ENCODE measurements around the gene KCNIP4. TPM values are rescaled to one million over a fixed set of nuclear protein-coding genes. Genes with fewer than 3 reads are reported as not detected.

Gene KCNIP4
- total RNA-seq, 2 experiments from 2014 or later, result not detected

DNA sequence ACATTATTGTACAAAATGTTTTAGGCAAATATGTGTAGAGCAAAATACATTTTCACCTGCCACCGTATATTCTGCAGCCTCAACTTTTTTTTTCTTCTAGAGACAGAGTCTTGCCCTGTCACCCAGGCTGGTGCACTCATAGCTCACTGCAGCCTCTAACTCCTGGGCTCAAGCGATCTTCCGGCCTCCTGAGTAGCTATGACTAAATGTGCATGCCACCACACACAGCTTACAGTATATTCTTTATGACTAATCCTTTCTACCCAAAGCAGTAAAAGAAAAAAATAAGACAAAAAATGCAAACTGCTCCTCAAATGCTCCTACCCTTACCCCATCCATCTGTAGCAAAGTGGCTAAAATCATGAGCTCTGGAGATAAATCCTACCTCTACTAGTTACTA, 426.3 kb downstream of the KCNIP4 start:
- H3K27ac Mint-ChIP-seq, result no peak overlapping the region
- H3K9me3 Mint-ChIP-seq, result peaks cover 5% of the 10 kb centered on the region
- ChIA-PET CTCF (no interaction called here), POLR2A (no interaction called here)
- no peaks in the 10 kb centered on the region for H3K4me1 Mint-ChIP-seq
- no peaks in the 10 kb centered on the region for H3K36me3 Mint-ChIP-seq (ENCODE audit: low read depth)
- H3K4me3 Mint-ChIP-seq, result no peak overlapping the region
- no peak for DNase-seq
- H3K27me3 Mint-ChIP-seq, result no peaks in the 10 kb centered on the region

DNA sequence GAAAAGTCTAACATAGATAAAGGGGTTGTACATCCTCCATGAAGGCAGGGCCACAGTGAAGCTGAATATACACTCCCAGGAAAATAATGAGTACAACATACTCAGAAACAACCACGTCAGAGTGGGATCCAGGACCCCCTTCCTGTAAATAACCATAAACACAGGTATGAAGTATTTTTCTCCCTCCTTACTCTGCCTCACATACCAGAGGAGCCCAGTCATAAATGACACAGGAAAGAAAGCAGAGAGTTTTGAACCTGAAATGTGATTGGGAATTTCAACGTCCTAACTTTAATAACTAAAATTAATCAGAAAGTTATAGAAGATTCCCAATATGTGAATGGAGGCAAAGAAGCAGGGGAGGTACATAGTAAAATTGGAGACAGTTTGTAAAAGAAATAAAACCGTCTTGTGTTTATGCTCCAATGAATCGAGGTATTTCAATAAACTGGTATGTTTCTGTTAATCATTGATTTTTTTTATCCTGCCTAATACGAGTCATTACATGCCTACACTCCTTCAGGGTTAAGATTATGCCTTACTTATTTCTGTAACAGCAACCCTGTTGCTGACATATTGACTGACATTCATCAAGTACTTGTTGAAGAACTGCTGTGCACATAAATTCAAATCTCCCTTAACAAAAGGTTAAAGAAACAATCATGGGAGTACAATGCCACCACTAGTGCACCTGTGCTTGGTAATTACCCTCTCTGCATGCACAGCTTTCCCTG, 431.3 kb downstream of the KCNIP4 start:
- ChIA-PET CTCF (no interaction called here), POLR2A (no interaction called here)
- Mint-ChIP-seq H3K27ac (no peak overlapping the region), H3K4me3 (no peak overlapping the region), H3K36me3 (ENCODE audit: low read depth) (no peaks in the 10 kb centered on the region), H3K27me3 (no peaks in the 10 kb centered on the region), H3K4me1 (no peaks in the 10 kb centered on the region), H3K9me3 (peaks cover 3% of the 10 kb centered on the region)
- DNase-seq, result no peak

DNA sequence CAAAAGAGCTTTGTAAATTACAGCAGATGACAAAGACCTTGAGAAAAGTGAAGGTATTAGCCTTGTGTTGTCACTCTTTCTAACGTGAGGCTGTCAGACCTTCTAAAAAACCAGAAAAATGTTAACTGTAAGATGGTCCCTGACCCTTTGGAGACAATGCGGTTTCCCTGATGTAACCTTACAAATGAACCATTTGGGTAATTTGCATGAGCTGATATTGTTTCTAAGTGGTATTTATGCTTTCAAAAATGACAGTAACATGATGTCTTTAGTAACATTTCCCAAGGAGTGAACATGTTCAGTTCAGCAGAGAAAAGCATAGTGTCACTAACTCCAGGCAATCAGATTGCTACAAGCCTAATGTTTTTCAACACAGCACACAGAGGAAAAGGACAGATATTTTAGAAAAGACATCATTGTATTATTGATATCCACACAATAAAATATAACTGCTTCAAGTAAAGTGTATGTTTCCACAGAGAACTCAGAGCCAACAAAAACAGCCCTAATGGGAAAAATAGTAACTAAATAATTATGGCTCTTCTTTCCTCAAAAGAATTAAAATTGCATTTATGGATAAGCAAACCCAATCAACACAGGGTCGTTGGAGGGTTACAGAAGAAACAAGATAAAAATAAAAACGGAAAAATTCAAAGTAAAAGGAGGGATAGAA, 434.4 kb downstream of the KCNIP4 start:
- ChIA-PET CTCF (no interaction called here), POLR2A (no interaction called here)
- Mint-ChIP-seq H3K4me1 (no peaks in the 10 kb centered on the region), H3K9me3 (peaks cover 3% of the 10 kb centered on the region), H3K27me3 (no peaks in the 10 kb centered on the region), H3K27ac (no peak overlapping the region), H3K36me3 (ENCODE audit: low read depth) (no peaks in the 10 kb centered on the region), H3K4me3 (no peak overlapping the region)
- no peak for DNase-seq

DNA sequence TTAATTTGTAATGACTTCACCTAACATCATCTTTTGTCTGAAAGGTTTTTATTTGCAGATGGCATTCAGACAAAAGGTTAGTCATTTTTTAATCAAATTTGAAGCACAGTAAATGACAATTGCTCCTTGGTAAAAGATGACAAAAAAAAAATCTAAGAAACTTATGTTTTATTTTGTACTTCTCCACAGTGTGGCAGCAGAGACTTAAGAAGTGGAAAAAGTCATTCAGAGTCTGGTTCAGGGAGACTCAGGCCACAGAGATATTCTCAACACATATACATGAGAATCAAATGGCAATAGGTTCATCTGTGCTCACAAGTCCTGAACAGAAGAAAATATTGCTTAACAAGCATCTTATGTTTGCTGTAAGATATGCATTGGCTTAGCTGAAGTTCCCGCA, 436.2 kb downstream of the KCNIP4 start:
- DNase-seq, result no peak
- Mint-ChIP-seq H3K27me3 (no peaks in the 10 kb centered on the region), H3K4me3 (no peak overlapping the region), H3K27ac (no peak overlapping the region), H3K36me3 (ENCODE audit: low read depth) (no peaks in the 10 kb centered on the region), H3K4me1 (no peaks in the 10 kb centered on the region), H3K9me3 (no peaks in the 10 kb centered on the region)
- ChIA-PET CTCF (no interaction called here), POLR2A (no interaction called here)

DNA sequence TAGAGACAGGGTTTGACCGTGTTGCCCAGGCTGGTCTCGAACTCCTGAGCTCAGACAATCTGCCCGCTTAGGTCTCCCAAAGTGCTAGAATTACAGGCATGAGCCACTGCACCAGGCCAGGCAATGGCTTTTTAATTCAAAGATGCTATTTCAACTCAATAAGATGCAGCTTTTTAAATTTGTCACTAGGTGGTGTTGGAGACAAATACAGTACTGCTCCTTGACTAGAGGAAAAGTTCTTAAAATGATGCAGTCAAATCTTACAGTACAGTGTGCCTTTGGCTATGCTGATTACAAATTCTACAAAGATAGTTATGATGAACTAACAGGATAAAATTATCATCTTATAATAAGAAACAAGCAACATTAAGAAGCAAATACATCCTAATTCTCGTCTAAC, 441.1 kb downstream of the KCNIP4 start:
- Mint-ChIP-seq H3K4me1 (no peaks in the 10 kb centered on the region), H3K4me3 (no peak overlapping the region), H3K9me3 (no peaks in the 10 kb centered on the region), H3K27me3 (no peaks in the 10 kb centered on the region), H3K27ac (no peak overlapping the region), H3K36me3 (ENCODE audit: low read depth) (no peaks in the 10 kb centered on the region)
- ChIA-PET POLR2A (no interaction called here), CTCF (no interaction called here)
- DNase-seq, result no peak

DNA sequence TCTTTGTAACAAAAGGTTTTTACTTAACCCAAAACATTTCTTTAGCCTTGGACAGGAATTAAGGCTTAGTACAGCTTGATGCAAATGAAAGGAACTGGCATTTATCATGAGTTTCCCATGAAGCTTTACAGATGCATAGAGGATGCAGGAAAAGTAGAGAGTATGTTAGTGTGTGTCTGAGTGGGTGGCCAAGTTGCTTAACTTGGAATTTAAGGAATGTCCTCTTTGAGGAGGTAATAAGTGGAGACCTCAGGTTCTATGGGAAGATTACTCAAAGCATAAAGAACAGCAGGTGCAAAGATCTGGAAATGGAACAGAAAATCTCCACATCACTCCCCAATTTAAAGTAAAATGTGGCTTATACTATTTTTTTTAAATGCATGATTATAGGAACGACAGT, 457.9 kb downstream of the KCNIP4 start:
- ChIA-PET POLR2A (no interaction called here), CTCF (no interaction called here)
- Mint-ChIP-seq H3K4me1 (no peaks in the 10 kb centered on the region), H3K27me3 (no peaks in the 10 kb centered on the region), H3K27ac (no peak overlapping the region), H3K4me3 (no peak overlapping the region), H3K36me3 (ENCODE audit: low read depth) (no peaks in the 10 kb centered on the region), H3K9me3 (no peaks in the 10 kb centered on the region)
- DNase-seq, result no peak

DNA sequence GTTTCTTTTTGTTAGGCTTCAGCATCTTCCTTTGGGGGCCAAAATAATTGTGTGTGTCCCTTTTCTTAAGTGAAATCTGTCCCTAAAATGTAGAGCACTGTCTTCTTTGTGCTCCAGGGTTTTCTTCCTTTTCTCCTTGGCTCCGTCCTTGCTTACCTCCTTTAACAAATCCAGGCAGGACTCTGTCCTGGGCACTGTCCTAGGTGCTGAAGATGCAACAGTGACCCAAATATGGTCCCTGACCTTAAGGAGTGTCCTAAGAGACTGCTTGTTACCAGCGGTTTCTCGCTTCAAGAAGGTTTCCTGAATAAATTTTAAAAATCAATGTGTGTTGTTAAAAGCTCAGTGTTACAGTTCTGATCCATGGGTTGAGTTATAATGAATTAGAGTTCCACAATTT, 471.8 kb downstream of the KCNIP4 start:
- H3K27me3 Mint-ChIP-seq, result no peaks in the 10 kb centered on the region
- no peak overlapping the region for H3K27ac Mint-ChIP-seq
- H3K9me3 Mint-ChIP-seq, result no peaks in the 10 kb centered on the region
- H3K4me1 Mint-ChIP-seq, result no peaks in the 10 kb centered on the region
- CTCF ChIA-PET, result no interaction called here
- H3K4me3 Mint-ChIP-seq, result no peak overlapping the region
- POLR2A ChIA-PET, result no interaction called here
- H3K36me3 Mint-ChIP-seq (ENCODE audit: low read depth), result no peaks in the 10 kb centered on the region
- DNase-seq, result no peak

DNA sequence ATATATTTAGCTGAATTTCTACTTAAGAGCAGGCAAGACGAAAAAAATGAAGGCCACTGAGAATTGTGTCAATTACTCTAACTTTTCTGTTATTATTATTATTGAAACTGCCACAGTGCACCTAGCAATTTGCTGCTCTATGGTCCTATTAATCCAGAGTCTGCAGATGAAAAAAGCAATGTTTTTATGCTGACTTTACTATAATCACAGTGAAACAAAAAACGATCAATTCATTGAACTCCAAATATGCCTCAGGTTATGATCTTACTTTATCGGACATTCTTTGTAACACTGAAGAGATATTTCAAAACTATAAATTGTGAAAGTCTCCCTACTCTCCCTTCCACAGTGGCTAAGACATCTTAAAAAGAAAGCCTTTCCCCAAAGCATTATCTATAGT, 474.4 kb downstream of the KCNIP4 start:
- ChIA-PET POLR2A (no interaction called here), CTCF (no interaction called here)
- no peaks in the 10 kb centered on the region for H3K36me3 Mint-ChIP-seq (ENCODE audit: low read depth)
- H3K27ac Mint-ChIP-seq, result no peak overlapping the region
- H3K4me1 Mint-ChIP-seq, result no peaks in the 10 kb centered on the region
- no peak for DNase-seq
- no peaks in the 10 kb centered on the region for H3K9me3 Mint-ChIP-seq
- H3K27me3 Mint-ChIP-seq, result no peaks in the 10 kb centered on the region
- no peak overlapping the region for H3K4me3 Mint-ChIP-seq

DNA sequence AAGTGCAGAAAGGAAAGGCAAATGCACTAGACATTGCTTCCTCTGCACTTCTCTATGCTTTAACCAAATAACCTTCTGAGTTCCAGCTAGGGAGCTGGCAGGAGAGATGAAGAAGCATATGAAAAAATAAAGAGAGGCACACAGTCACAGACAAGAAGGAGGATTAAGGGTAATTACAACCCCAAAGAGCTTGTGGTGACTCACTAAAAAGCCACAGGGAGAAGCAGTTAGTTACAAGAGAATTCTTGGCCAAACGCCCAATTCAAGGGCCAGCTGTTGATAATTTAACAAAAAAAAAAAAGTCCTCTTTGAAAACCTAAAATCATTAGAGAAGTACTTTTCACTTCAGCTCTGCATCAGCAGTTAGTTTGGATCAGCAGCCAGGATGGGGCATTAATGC, 478.0 kb downstream of the KCNIP4 start:
- ChIA-PET CTCF (interaction anchor here (2.2 kb wide), 1 partner anchor 697 kb away, joined by 9 read pairs; no protein-coding TSS in a partner anchor), POLR2A (no interaction called here)
- Mint-ChIP-seq H3K36me3 (ENCODE audit: low read depth) (no peaks in the 10 kb centered on the region), H3K4me1 (no peaks in the 10 kb centered on the region), H3K4me3 (no peak overlapping the region), H3K27ac (no peak overlapping the region), H3K9me3 (no peaks in the 10 kb centered on the region), H3K27me3 (no peaks in the 10 kb centered on the region)
- no peak for DNase-seq

DNA sequence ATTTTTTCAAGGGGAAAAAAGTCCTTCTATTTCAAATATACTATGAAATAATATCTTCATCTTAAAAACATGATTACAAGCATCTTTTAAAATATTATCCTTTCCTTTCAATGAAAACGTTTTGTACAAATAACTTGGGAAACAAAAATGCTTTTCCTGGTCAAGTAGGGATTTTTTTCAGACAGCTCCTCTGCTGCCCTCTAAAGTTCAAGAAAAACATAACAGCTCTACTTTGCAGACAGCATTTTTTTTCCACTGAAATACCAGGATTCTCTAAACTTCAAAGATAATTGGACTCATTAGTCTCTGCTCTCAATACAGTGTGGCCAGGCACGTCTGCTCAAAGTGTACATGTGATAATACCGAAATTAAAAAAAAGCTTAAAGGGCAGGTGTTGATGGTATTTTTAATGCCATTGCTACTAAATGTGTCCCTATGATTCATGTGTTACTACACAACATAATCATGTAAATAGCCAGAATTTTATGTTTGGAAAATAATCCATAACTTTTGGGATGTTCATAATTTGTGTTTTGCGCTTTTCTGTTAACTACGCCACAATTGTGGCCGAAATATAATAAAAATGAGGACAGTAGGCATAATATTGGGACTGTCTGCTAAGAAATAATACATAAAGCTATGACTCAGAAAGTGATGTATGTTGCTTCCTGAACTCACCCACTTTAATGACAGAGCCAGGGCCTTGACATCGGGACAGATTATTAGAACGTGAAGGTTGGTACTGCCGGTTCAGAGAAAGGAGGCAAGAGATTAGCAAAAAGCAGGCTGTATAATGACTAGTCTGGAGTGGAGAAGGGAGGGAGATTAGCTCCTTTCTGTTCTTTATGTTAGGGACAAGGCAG, 478.9 kb downstream of the KCNIP4 start:
- ChIA-PET POLR2A (no interaction called here), CTCF (interaction anchor here (2.2 kb wide), 1 partner anchor 696 kb away, joined by 9 read pairs; no protein-coding TSS in a partner anchor)
- Mint-ChIP-seq H3K27ac (no peak overlapping the region), H3K4me3 (no peak overlapping the region), H3K36me3 (ENCODE audit: low read depth) (no peaks in the 10 kb centered on the region), H3K9me3 (no peaks in the 10 kb centered on the region), H3K4me1 (no peaks in the 10 kb centered on the region), H3K27me3 (no peaks in the 10 kb centered on the region)
- no peak for DNase-seq

DNA sequence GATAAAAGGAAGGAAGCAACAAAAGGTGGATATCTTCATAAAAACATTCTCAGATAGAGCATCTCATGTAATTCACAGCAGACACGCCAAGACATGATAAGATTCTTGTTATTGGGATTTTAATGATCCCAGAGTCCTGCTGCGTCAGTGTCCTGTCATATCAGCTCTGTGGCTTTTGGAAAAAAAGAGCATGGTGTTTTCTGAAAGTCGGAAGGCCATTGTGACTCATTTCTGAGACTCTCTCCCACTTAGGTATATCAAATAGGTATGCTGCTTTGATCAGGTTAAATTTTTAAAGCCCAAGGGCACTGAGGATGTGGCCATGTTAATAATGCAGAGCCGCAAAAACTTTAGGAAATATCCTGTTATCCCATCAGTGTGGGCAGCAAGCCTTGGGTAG, 481.0 kb downstream of the KCNIP4 start:
- Mint-ChIP-seq H3K4me1 (no peaks in the 10 kb centered on the region), H3K9me3 (no peaks in the 10 kb centered on the region), H3K27ac (no peak overlapping the region), H3K27me3 (no peaks in the 10 kb centered on the region), H3K36me3 (ENCODE audit: low read depth) (no peaks in the 10 kb centered on the region), H3K4me3 (no peak overlapping the region)
- CTCF ChIA-PET, result no interaction called here
- DNase-seq, result no peak
- POLR2A ChIA-PET, result no interaction called here

DNA sequence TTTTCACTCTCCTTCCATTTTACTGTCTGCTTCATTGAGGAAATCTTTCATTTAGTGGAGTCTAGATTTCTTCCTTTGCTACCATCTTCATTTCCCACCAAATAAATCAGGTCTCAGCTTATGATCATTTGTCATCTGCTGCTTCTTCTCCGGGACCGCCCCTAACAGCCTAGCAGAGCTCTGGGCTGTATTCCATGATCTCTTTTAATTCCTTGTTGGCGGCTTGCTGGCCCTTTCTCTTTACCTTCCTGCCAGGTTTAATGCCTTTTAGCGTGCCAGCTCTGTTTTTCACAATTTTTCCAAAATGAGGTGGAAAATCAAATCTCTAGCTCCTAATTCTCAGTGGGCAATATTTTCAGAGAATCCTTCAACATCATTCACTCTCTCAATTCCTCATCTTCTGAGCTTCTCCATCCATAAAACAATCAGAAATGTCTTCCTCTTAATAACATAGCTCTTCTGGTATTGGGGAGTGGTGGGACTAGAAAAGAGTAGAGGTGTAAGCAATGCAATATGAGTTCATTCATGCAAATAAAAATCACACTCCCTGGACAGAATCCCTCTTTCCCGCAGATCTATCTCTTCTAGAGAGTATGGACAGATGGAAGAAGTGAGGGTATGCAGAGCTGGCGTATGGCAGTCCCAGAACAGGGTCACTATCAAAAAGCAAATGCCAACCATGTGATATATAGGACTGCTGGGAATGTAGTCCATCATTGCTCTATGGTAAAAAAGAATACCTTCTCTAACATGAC, 491.3 kb downstream of the KCNIP4 start:
- ChIA-PET CTCF (no interaction called here), POLR2A (no interaction called here)
- H3K27me3 Mint-ChIP-seq, result no peaks in the 10 kb centered on the region
- no peaks in the 10 kb centered on the region for H3K4me1 Mint-ChIP-seq
- H3K27ac Mint-ChIP-seq, result no peak overlapping the region
- H3K9me3 Mint-ChIP-seq, result peaks cover 3% of the 10 kb centered on the region
- no peak overlapping the region for H3K4me3 Mint-ChIP-seq
- H3K36me3 Mint-ChIP-seq (ENCODE audit: low read depth), result no peaks in the 10 kb centered on the region
- DNase-seq, result no peak

DNA sequence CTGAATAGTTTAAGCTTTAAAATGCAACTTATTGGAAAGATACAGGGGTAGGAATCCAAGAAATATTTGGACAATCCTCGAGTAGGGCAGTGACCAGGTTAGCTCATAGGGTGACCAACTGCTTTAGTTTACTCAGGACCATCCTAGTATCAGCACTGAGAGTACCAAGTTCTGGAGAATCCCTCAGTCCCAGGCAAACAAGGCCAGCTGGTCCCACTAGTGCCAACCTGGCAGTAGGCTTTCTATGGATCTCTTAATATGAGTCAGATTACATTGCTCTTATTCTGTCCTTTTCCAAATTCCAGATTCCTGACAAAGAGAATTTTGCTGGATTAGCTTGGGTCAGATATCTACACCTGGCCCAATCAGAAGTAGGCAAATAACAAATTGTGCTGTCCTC, 493.7 kb downstream of the KCNIP4 start:
- ChIA-PET CTCF (interaction anchor here (1.4 kb wide), 1 partner anchor 19 kb away, joined by 3 read pairs; no protein-coding TSS in a partner anchor), POLR2A (no interaction called here)
- H3K27ac Mint-ChIP-seq, result no peak overlapping the region
- H3K4me3 Mint-ChIP-seq, result no peak overlapping the region
- no peaks in the 10 kb centered on the region for H3K27me3 Mint-ChIP-seq
- H3K9me3 Mint-ChIP-seq, result peaks cover 3% of the 10 kb centered on the region
- no peaks in the 10 kb centered on the region for H3K36me3 Mint-ChIP-seq (ENCODE audit: low read depth)
- H3K4me1 Mint-ChIP-seq, result no peaks in the 10 kb centered on the region
- DNase-seq, result no peak

All from activated CD4-positive, alpha-beta memory T cell treated with anti-CD3 and anti-CD28 coated beads, Interleukin-2, amount 10 ng/mL, durations not matched to agents 7 days and 5 days (primary cell).